Suprapubic skin (tissue), 4 donors: ENCODE results near the gene SEMA5A. TPM values are rescaled to one million over a fixed set of nuclear protein-coding genes. Genes with fewer than 3 reads are reported as not detected.

Experiments used
- DNase-seq, 2 donors: peaks; one replicate each; pipeline ENCODE4 v3.0.0-alpha.2; 2019; ENCODE audit warnings: low spot score in 2 of 2
- H3K27ac ChIP-seq: fragments of 200-600 bp; sonication (generic); one replicate; pipeline ENCODE4 v1.5.1; 2019
- H3K27me3 ChIP-seq: fragments of 200-600 bp; sonication (generic); one replicate; pipeline ENCODE4 v1.5.1; 2019
- H3K36me3 ChIP-seq: fragments of 200-600 bp; sonication (generic); one replicate; pipeline ENCODE4 v1.5.1; 2019
- H3K4me1 ChIP-seq: fragments of 200-600 bp; sonication (generic); one replicate; pipeline ENCODE4 v1.5.1; 2019
- H3K4me3 ChIP-seq: fragments of 200-600 bp; sonication (generic); one replicate; pipeline ENCODE4 v1.5.1; 2019; ENCODE audit warnings: mild to moderate bottlenecking
- H3K9me3 ChIP-seq: fragments of 200-600 bp; sonication (generic); one replicate; pipeline ENCODE4 v1.5.1; 2019
- EP300 ChIP-seq: sonication (generic); formaldehyde crosslinking; IDR thresholded peaks from one replicate; pipeline ENCODE4 v1.6.1; 2017; ENCODE audit warnings: antibody characterized with exemption
- POLR2A ChIP-seq, 2 donors: fragments of 450-650 bp; IDR thresholded peaks; one replicate each; pipeline ENCODE4 v1.6.1; 2017; ENCODE audit warnings: antibody characterized with exemption in 2 of 2, mild to moderate bottlenecking in 2 of 2, moderate library complexity in 2 of 2
- POLR2AphosphoS5 ChIP-seq, 3 donors: sonication (generic); formaldehyde crosslinking; IDR thresholded peaks; one replicate each; pipeline ENCODE4 v1.6.1; 2017; ENCODE audit warnings: antibody characterized with exemption in 3 of 3
- WGBS: methylation state at CpG from one replicate; pipeline ENCODE4 v1.1.5; 2018; 5-methylcytosine and 5-hydroxymethylcytosine counted together
- total RNA-seq, 4 donors: library from RNA; depleted of rRNA; stranded (reverse); fragments of >200 nt; gene quantifications; one replicate each; pipeline ENCODE4 v1.1.0, GENCODE V29; 2016
- TF ChIP-seq, protein P1 (sequence below), 2 donors: fragments of 200-600 bp in 1 of 2; fragments of 450-650 bp in 1 of 2; sonication (generic) in 1 of 2; IDR thresholded peaks; one replicate each; pipeline ENCODE4 v1.5.1; 2016 to 2019; ENCODE audit warnings: antibody characterized with exemption in 2 of 2, mild to moderate bottlenecking in 1 of 2, moderate library complexity in 1 of 2

SEMA5A gene
- total RNA-seq, 4 donors from 2014 or later, result 14.5 to 31.7 (median 23.4) TPM

DNA sequence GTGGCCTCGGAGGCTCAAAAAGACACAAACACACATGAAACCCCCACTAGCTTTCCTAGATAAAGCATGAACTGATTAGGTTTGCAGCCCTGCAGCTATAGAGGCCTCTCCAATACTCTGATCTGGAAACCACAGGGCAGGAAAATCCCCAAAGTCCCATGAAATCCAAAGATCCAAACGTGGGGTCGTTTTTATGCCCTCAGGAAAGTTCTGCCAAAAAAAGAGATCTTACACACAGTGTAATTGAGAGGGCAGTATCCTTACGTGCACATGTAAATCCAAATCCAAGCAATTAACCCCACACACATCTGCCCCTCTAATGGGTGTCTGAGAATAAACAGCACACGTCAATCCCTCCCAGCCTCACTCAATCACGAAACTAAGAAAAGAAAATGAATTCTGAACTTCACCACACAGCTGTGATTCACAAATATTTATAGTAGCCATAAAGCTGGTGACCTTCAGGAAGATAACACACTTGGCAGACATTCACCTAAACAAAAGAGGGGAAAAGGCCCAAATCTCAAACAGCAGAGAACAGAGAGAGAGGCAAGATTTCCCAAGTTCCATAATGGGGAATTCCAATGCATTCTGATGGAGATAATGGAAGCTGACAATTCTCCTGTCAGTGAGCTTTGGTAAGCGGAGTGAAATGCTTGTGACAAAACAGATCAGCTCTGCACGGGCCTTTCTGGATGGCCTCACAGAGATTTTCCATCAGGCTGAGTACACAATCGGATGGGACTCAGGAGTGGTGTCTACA lies 114.2 kb downstream of the SEMA5A start:
- H3K27ac ChIP-seq, result no peak overlapping the region
- no peaks in the 10 kb centered on the region for H3K27me3 ChIP-seq
- no peak for TF ChIP-seq EP300
- TF ChIP-seq, protein P1, sequence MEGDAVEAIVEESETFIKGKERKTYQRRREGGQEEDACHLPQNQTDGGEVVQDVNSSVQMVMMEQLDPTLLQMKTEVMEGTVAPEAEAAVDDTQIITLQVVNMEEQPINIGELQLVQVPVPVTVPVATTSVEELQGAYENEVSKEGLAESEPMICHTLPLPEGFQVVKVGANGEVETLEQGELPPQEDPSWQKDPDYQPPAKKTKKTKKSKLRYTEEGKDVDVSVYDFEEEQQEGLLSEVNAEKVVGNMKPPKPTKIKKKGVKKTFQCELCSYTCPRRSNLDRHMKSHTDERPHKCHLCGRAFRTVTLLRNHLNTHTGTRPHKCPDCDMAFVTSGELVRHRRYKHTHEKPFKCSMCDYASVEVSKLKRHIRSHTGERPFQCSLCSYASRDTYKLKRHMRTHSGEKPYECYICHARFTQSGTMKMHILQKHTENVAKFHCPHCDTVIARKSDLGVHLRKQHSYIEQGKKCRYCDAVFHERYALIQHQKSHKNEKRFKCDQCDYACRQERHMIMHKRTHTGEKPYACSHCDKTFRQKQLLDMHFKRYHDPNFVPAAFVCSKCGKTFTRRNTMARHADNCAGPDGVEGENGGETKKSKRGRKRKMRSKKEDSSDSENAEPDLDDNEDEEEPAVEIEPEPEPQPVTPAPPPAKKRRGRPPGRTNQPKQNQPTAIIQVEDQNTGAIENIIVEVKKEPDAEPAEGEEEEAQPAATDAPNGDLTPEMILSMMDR (IDR thresholded peaks at IDR 0.05), result no peak
- 60% methylated on average over 9 of the region's 9 CpGs for WGBS
- no peaks in the 10 kb centered on the region for H3K9me3 ChIP-seq
- no peak overlapping the region for H3K4me3 ChIP-seq
- no peaks in the 10 kb centered on the region for H3K36me3 ChIP-seq
- H3K4me1 ChIP-seq, result no peaks in the 10 kb centered on the region
- no peak for DNase-seq

GRCh38 chr5:9431151-9431495 lies 114.8 kb downstream of the SEMA5A start:
- TF ChIP-seq POLR2AphosphoS5 (IDR thresholded peaks at IDR 0.05), result no peak
- TF ChIP-seq, protein P1 (IDR thresholded peaks at IDR 0.05), result no peak
- Histone ChIP-seq H3K9me3 (no peaks in the 10 kb centered on the region), H3K4me3 (no peak overlapping the region), H3K27me3 (no peaks in the 10 kb centered on the region), H3K27ac (no peak overlapping the region), H3K36me3 (no peaks in the 10 kb centered on the region), H3K4me1 (no peaks in the 10 kb centered on the region)
- no peak for DNase-seq

DNA sequence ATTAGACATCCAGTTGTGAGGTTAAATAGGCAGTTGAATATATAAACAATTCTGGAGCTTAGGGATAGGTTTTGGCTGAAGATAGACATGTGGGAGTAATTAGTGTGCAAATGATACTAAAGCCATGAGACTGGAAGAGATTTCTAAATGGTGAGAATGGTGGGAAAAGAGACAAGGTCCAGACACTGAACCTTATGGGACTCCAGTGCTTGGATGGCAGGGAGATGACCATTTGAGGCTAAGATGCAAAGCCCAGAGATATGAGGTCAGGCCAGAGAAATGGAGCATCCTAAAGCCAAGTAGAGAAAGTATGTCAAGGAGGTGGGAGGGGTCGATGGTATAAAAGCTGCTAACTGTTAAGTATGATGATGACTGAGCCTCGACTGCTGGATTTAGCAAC lies 115.6 kb downstream of the SEMA5A start:
- 76% methylated on average over 2 of the region's 2 CpGs for WGBS
- H3K4me3 ChIP-seq, result no peak overlapping the region
- H3K36me3 ChIP-seq, result no peaks in the 10 kb centered on the region
- no peak overlapping the region for H3K27ac ChIP-seq
- no peaks in the 10 kb centered on the region for H3K4me1 ChIP-seq
- H3K27me3 ChIP-seq, result no peaks in the 10 kb centered on the region
- TF ChIP-seq, protein P1 (IDR thresholded peaks at IDR 0.05), result no peak
- no peak for TF ChIP-seq EP300
- no peak for TF ChIP-seq POLR2AphosphoS5 (IDR thresholded peaks at IDR 0.05)
- TF ChIP-seq POLR2A (IDR thresholded peaks at IDR 0.05), result no peak
- no peaks in the 10 kb centered on the region for H3K9me3 ChIP-seq
- no peak for DNase-seq

GRCh38 chr5:9429691-9430215 lies 116.1 kb downstream of the SEMA5A start:
- TF ChIP-seq EP300 (no peak), POLR2AphosphoS5 (IDR thresholded peaks at IDR 0.05) (no peak), POLR2A (IDR thresholded peaks at IDR 0.05) (no peak)
- TF ChIP-seq, protein P1 (IDR thresholded peaks at IDR 0.05), result no peak
- H3K36me3 ChIP-seq, result no peaks in the 10 kb centered on the region
- no peaks in the 10 kb centered on the region for H3K9me3 ChIP-seq
- H3K27me3 ChIP-seq, result no peaks in the 10 kb centered on the region
- H3K4me3 ChIP-seq, result no peak overlapping the region
- no peaks in the 10 kb centered on the region for H3K4me1 ChIP-seq
- no peak for DNase-seq
- WGBS, result 90% methylated on average over 8 of the region's 8 CpGs
- H3K27ac ChIP-seq, result no peak overlapping the region

DNA sequence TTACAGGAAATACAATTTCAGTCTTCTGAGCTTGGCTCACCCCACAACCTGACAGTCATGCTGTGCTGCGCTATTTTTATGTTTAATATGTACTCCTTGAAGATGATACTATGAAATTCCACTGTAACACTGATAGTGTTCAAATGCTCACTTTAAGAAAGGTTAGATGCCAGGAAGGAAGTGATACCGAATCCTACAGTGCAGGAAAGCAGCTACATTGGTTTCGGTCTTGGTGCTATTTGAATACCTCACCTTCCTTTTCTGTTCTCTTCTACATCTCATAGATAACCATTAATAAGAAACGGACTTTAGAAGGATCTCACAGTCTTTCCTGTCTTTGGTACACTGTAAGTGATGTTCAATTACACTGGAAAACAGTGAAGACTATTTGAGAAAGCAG lies 117.6 kb downstream of the SEMA5A start:
- no peak for DNase-seq
- TF ChIP-seq, protein P1 (IDR thresholded peaks at IDR 0.05), result no peak
- TF ChIP-seq POLR2AphosphoS5 (IDR thresholded peaks at IDR 0.05), result no peak
- TF ChIP-seq POLR2A (IDR thresholded peaks at IDR 0.05), result no peak
- no peak for TF ChIP-seq EP300
- no peaks in the 10 kb centered on the region for H3K4me1 ChIP-seq
- no peaks in the 10 kb centered on the region for H3K36me3 ChIP-seq
- H3K27me3 ChIP-seq, result no peaks in the 10 kb centered on the region
- no peak overlapping the region for H3K27ac ChIP-seq
- H3K4me3 ChIP-seq, result no peak overlapping the region
- H3K9me3 ChIP-seq, result no peaks in the 10 kb centered on the region
- WGBS, result 91% methylated on average over 4 of the region's 4 CpGs
